IMR-90 (cell line): ENCODE data around the gene ETV7. TPM values are rescaled to one million over a fixed set of nuclear protein-coding genes. Genes with fewer than 3 reads are reported as not detected.

ENCODE experiments used
- ATAC-seq: fragments of 200-7000 bp; cut with Tn5 transposase; 2 replicates; pipeline ENCODE4 v1.9.1; 2020; ENCODE audit warnings: low read depth, mild to moderate bottlenecking, moderate library complexity
- BruUV-seq: library from RNA; stranded (reverse); fragments of 400-500 nt; replicated peaks from 2 replicates; lab custom pipeline; 2021; lab: Mats Ljungman, UMichigan
- CTCF ChIA-PET: fragments of 300-600 bp; formaldehyde crosslinking; extraction: SDS; loops from one replicate; lab custom pipeline; 2021; ENCODE audit warnings: antibody characterized with exemption; lab: Yijun Ruan, JAX
- POLR2A ChIA-PET: fragments of 300-600 bp; sonication (Branson Sonifier 250); formaldehyde crosslinking; loops from one replicate; lab custom pipeline; 2022; ENCODE audit warnings: antibody characterized with exemption; ENCODE audit not compliant: unreplicated experiment; lab: Charles Lee
- DNase-seq: peaks from one replicate; pipeline ENCODE4 v3.0.0; 2013
- H2AFZ ChIP-seq: replicated peaks from 2 replicates; pipeline ENCODE3; 2013; ENCODE audit warnings: low read length, mild to moderate bottlenecking; ENCODE audit not compliant: poor library complexity
- H2AK5ac ChIP-seq: 2 replicates; pipeline ENCODE4 v1.6.1; 2013; ENCODE audit warnings: low read depth, low read length, inconsistent platforms
- H2AK9ac ChIP-seq: replicated peaks from 2 replicates; pipeline ENCODE3; 2013; ENCODE audit warnings: mild to moderate bottlenecking, low read depth, low read length, moderate library complexity; ENCODE audit not compliant: poor library complexity
- H2BK120ac ChIP-seq: 2 replicates; pipeline ENCODE4 v1.6.1; 2013; ENCODE audit warnings: low read depth, low read length, inconsistent platforms
- H2BK15ac ChIP-seq: 3 replicates; pipeline ENCODE4 v1.6.1; 2013; ENCODE audit warnings: low read depth, low read length, inconsistent platforms
- H2BK20ac ChIP-seq: 2 replicates; pipeline ENCODE4 v1.6.1; 2013; ENCODE audit warnings: low read depth, mild to moderate bottlenecking, inconsistent platforms, low read length, moderate library complexity
- H2BK5ac ChIP-seq: 2 replicates; pipeline ENCODE4 v1.6.1; 2013; ENCODE audit warnings: mild to moderate bottlenecking, low read depth, low read length, inconsistent platforms; ENCODE audit not compliant: poor library complexity, severe bottlenecking
- H3K14ac ChIP-seq: replicated peaks from 2 replicates; pipeline ENCODE4 v1.6.1; 2013; ENCODE audit warnings: low read depth, low read length, inconsistent platforms
- H3K18ac ChIP-seq: 2 replicates; pipeline ENCODE4 v1.6.1; 2013; ENCODE audit warnings: low read depth, low read length, control low read depth
- H3K23ac ChIP-seq: 2 replicates; pipeline ENCODE4 v1.6.1; 2013; ENCODE audit warnings: low read depth, low read length, inconsistent platforms
- H3K27ac ChIP-seq: 2 replicates; pipeline ENCODE4 v1.5.1; 2013; ENCODE audit warnings: mild to moderate bottlenecking, control low read depth, low read length; ENCODE audit not compliant: insufficient read depth
- H3K27me3 ChIP-seq: 2 replicates; pipeline ENCODE4 v1.6.1; 2013; ENCODE audit warnings: low read length; ENCODE audit not compliant: control insufficient read depth, insufficient read depth
- H3K36me3 ChIP-seq: 2 replicates; pipeline ENCODE4 v1.6.1; 2013; ENCODE audit warnings: low read length, mixed read lengths; ENCODE audit not compliant: control insufficient read depth, insufficient read depth
- H3K4ac ChIP-seq: 2 replicates; pipeline ENCODE4 v1.6.1; 2013; ENCODE audit warnings: low read depth, low read length, inconsistent platforms
- H3K4me1 ChIP-seq: 2 replicates; pipeline ENCODE4 v1.6.1; 2013; ENCODE audit warnings: low read length, mixed read lengths; ENCODE audit not compliant: control insufficient read depth, insufficient read depth
- H3K4me2 ChIP-seq: 2 replicates; pipeline ENCODE4 v1.6.1; 2013; ENCODE audit warnings: low read depth, mild to moderate bottlenecking, control low read depth, low read length, moderate library complexity
- H3K4me3 ChIP-seq: 2 replicates; pipeline ENCODE4 v1.5.1; 2013; ENCODE audit warnings: low read depth, mild to moderate bottlenecking, control low read depth, low read length, moderate library complexity; ENCODE audit not compliant: insufficient read depth
- H3K56ac ChIP-seq: 2 replicates; pipeline ENCODE4 v1.6.1; 2013; ENCODE audit warnings: low read length, inconsistent platforms; ENCODE audit not compliant: insufficient read depth; ENCODE audit errors: extremely low read depth
- H3K79me1 ChIP-seq, 2 experiments: 2 replicates each; pipeline ENCODE4 v1.6.1; 2013; ENCODE audit warnings: low read length in 2 of 2, inconsistent platforms in 1 of 2, low read depth in 1 of 2
- H3K9ac ChIP-seq: 2 replicates; pipeline ENCODE4 v1.6.1; 2013; ENCODE audit warnings: low read depth, low read length, control low read depth
- H3K9me1 ChIP-seq: 2 replicates; pipeline ENCODE4 v1.6.1; 2013; ENCODE audit warnings: low read length, inconsistent platforms; ENCODE audit not compliant: insufficient read depth
- H3K9me3 ChIP-seq: 2 replicates; pipeline ENCODE4 v1.6.1; 2013; ENCODE audit warnings: low read length; ENCODE audit not compliant: control insufficient read depth, insufficient read depth
- H4K20me1 ChIP-seq: 2 replicates; pipeline ENCODE4 v1.6.1; 2013; ENCODE audit warnings: low read length, inconsistent platforms; ENCODE audit not compliant: insufficient read depth
- H4K5ac ChIP-seq: 2 replicates; pipeline ENCODE4 v1.6.1; 2013; ENCODE audit warnings: mild to moderate bottlenecking, low read depth, low read length, control low read depth
- H4K8ac ChIP-seq, 2 experiments: 2 replicates each; pipeline ENCODE4 v1.6.1; 2013; ENCODE audit warnings: low read depth in 2 of 2, low read length in 2 of 2, control low read depth in 1 of 2, inconsistent platforms in 1 of 2
- H4K91ac ChIP-seq: 2 replicates; pipeline ENCODE4 v1.6.1; 2013; ENCODE audit warnings: low read depth, low read length, inconsistent platforms; ENCODE audit not compliant: insufficient read depth
- BHLHE40 ChIP-seq: fragments of 150-350 bp; IDR thresholded peaks from 2 replicates; pipeline ENCODE4 v1.6.1; 2016; ENCODE audit warnings: mild to moderate bottlenecking, low read depth, low read length
- CEBPB ChIP-seq: IDR thresholded peaks from 2 replicates; pipeline ENCODE4 v1.6.1; 2012; ENCODE audit warnings: low read depth, low read length, improper control_type of control experiment
- CHD1 ChIP-seq: IDR thresholded peaks from 2 replicates; pipeline ENCODE4 v1.6.1; 2012; ENCODE audit warnings: low read depth, low read length, improper control_type of control experiment
- CTCF ChIP-seq: conservative IDR thresholded peaks from 2 replicates; pipeline ENCODE4 v1.5.1; 2012; ENCODE audit warnings: mild to moderate bottlenecking, low read depth, low read length, improper control_type of control experiment
- ELK1 ChIP-seq: fragments of 150-350 bp; IDR thresholded peaks from 2 replicates; pipeline ENCODE4 v1.6.1; 2016; ENCODE audit warnings: low read depth, mild to moderate bottlenecking, low read length, moderate library complexity, borderline replicate concordance
- FOS ChIP-seq: fragments of 150-350 bp; IDR thresholded peaks from 2 replicates; pipeline ENCODE4 v1.6.1; 2016; ENCODE audit warnings: low read depth, low read length
- MAFK ChIP-seq: IDR thresholded peaks from 2 replicates; pipeline ENCODE4 v1.6.1; 2012; ENCODE audit warnings: low read depth, low read length, improper control_type of control experiment
- MAZ ChIP-seq: IDR thresholded peaks from 2 replicates; pipeline ENCODE4 v1.6.1; 2012; ENCODE audit warnings: low read depth, mild to moderate bottlenecking, low read length, improper control_type of control experiment, moderate library complexity, borderline replicate concordance
- MXI1 ChIP-seq: IDR thresholded peaks from 2 replicates; pipeline ENCODE4 v1.6.1; 2012; ENCODE audit warnings: low read depth, mild to moderate bottlenecking, low read length, moderate library complexity, borderline replicate concordance
- NFE2L2 ChIP-seq: fragments of 150-350 bp; IDR thresholded peaks from 2 replicates; pipeline ENCODE4 v1.6.1; 2016; ENCODE audit warnings: low read depth, mild to moderate bottlenecking, low read length
- POLR2A ChIP-seq: IDR thresholded peaks from 2 replicates; pipeline ENCODE4 v1.6.1; 2012; ENCODE audit warnings: mild to moderate bottlenecking, low read depth, low read length
- RAD21 ChIP-seq: IDR thresholded peaks from 2 replicates; pipeline ENCODE4 v1.6.1; 2012; ENCODE audit warnings: low read length, improper control_type of control experiment
- RCOR1 ChIP-seq: IDR thresholded peaks from 2 replicates; pipeline ENCODE4 v1.6.1; 2012; ENCODE audit warnings: mild to moderate bottlenecking, low read length, improper control_type of control experiment; ENCODE audit not compliant: insufficient replicate concordance
- RFX5 ChIP-seq: IDR thresholded peaks from 2 replicates; pipeline ENCODE4 v1.8.0; 2012; ENCODE audit warnings: low read depth, mild to moderate bottlenecking, low read length, moderate library complexity
- WGBS, 2 experiments: methylation state at CpG; one replicate each; pipeline versions ENCODE4 v1.1.5 to v1.1.7; 2013; ENCODE audit warnings: missing lambda C conversion rate in 2 of 2; ENCODE audit not compliant: insufficient read length in 1 of 2; ENCODE audit errors: extremely low coverage in 2 of 2; 5-methylcytosine and 5-hydroxymethylcytosine counted together
- dilution Hi-C: fragments of 300-500 bp; cut with HindIII; formaldehyde crosslinking; loops from one replicate; pipeline ENCODE4 v1.14.3; 2018; ENCODE audit warnings: low sequenced_read_pairs; ENCODE audit not compliant: unreplicated experiment
- in situ Hi-C: fragments of 300-500 bp; cut with MboI; formaldehyde crosslinking; loops from 3 replicates; pipeline ENCODE4 v1.14.3; 2019; ENCODE audit warnings: low sequenced_read_pairs, inconsistent platforms, mixed read lengths
- intact Hi-C: fragments of 100-400 bp; cut with micrococcal nuclease; formaldehyde crosslinking; loops from 2 replicates; pipeline ENCODE4 v1.10.0; 2022
- polyA plus RNA-seq, 3 experiments: library from polyadenylated mRNA; depleted of rRNA; stranded (reverse); fragments of >200 nt; gene quantifications; 2 replicates each; pipeline ENCODE4 v1.2.3, GENCODE V29; 2012; ENCODE audit warnings: low replicate concordance in 1 of 3
- total RNA-seq: library from RNA; depleted of rRNA; stranded (reverse); fragments of >200 nt; gene quantifications from 2 replicates; pipeline ENCODE4 v1.2.3, GENCODE V29; 2012

Gene ETV7
- total and polyA plus RNA-seq, 2 of the 4 experiments (the other 2 are of a cell fraction) = 0.17 to 0.18 TPM

GRCh38 chr6:36324715-36325114 lies 62.8 kb downstream of the ETV7 start:
- ATAC-seq (no peak), DNase-seq (no peak)
- no TSS peak for BruUV-seq
- in situ Hi-C loops = no loop called here
- no peaks in the 10 kb centered on the region for H3K36me3 ChIP-seq
- H3K18ac ChIP-seq = no peak overlapping the region
- no peak overlapping the region for H2AFZ ChIP-seq
- no peak overlapping the region for H2BK15ac ChIP-seq
- TF ChIP-seq RAD21 (no peak), POLR2A (no peak), FOS (no peak), CTCF (no peak), MXI1 (no peak), RFX5 (no peak), MAZ (no peak), CEBPB (no peak), ELK1 (no peak), BHLHE40 (no peak), NFE2L2 (no peak), MAFK (no peak), CHD1 (no peak), RCOR1 (no peak)
- intact Hi-C loops = no loop called here
- POLR2A ChIA-PET = interaction anchor here (0.6 kb wide), 1 partner anchor 364 kb away, joined by 4 read pairs; no protein-coding TSS in a partner anchor
- no peak overlapping the region for H2BK120ac ChIP-seq
- 60% methylated on average over 2 of the region's 4 CpGs; no CpG with 5 or more reads in 1 of the 2 experiments for WGBS, 2 experiments
- no peak overlapping the region for H3K27ac ChIP-seq
- H3K9me3 ChIP-seq = no peaks in the 10 kb centered on the region
- H3K4me1 ChIP-seq = no peaks in the 10 kb centered on the region; the same call in 1 of the 2 replicates
- H2AK5ac ChIP-seq = no peak overlapping the region
- CTCF ChIA-PET = no interaction called here
- no peak overlapping the region for H4K8ac ChIP-seq
- H3K4me3 ChIP-seq = no peak overlapping the region
- no peak overlapping the region for H3K4me2 ChIP-seq
- no peak overlapping the region for H2BK20ac ChIP-seq
- no peaks in the 10 kb centered on the region for H3K79me1 ChIP-seq
- H2AK9ac ChIP-seq = no peak overlapping the region
- no peak overlapping the region for H3K23ac ChIP-seq
- no peak overlapping the region for H2BK5ac ChIP-seq
- dilution Hi-C loops = no loop called here
- H3K56ac ChIP-seq = no peak overlapping the region
- H3K27me3 ChIP-seq = peaks cover 71% of the 10 kb centered on the region
- no peak overlapping the region for H3K14ac ChIP-seq
- H3K9ac ChIP-seq = no peak overlapping the region
- H3K9me1 ChIP-seq = no peaks in the 10 kb centered on the region
- no peaks in the 10 kb centered on the region for H4K20me1 ChIP-seq
- H3K4ac ChIP-seq = no peak overlapping the region
- no peak overlapping the region for H4K91ac ChIP-seq
- H4K5ac ChIP-seq = no peak overlapping the region
